Measurements from ENCODE around the gene GREB1. TPM values are rescaled to one million over a fixed set of nuclear protein-coding genes. Genes with fewer than 3 reads are reported as not detected.

The GREB1 gene
- total and polyA plus RNA-seq, 2 of the 13 experiments (the other 11 are each of a cell fraction or from before 2014, with no cell fraction given): 31.3 to 61.2 TPM

- Histone ChIP-seq H3K4me1 (ENCODE audit: insufficient read depth, low read length) (peaks cover 72% of the 10 kb centered on the region), H3K9ac (ENCODE audit: insufficient read depth, low read depth, low read length) (no peak overlapping the region), H2AFZ (ENCODE audit: low read length) (no peak overlapping the region), H3K9me3 (ENCODE audit: low read length) (no peaks in the 10 kb centered on the region), H4K20me1 (ENCODE audit: insufficient read depth, low read length) (no peaks in the 10 kb centered on the region), H3K79me2 (ENCODE audit: insufficient read depth, low read length) (peaks cover 92% of the 10 kb centered on the region), H3K36me3 (replicated peaks in 1 of 2; ENCODE audit: control insufficient read depth in 1 of 2, insufficient read depth in 2 of 2, low read length in 2 of 2) (peaks cover 10 to 20% of the 10 kb centered on the region in 2 experiments; a peak in 4 of 5 replicates), H3K4me2 (ENCODE audit: low read depth, low read length) (no peak overlapping the region), H3K27me3 (ENCODE audit: control insufficient read depth in 1 of 2, insufficient read depth in 2 of 2, low read length in 2 of 2) (no peaks in the 10 kb centered on the region), H3K27ac (ENCODE audit: extremely low read length, insufficient read depth, low read length) (no peak overlapping the region), H3K4me3 (replicated peaks in 1 of 3; ENCODE audit: insufficient read depth in 1 of 3, low read depth in 2 of 3, low read length in 3 of 3) (no peak overlapping the region)
- in situ Hi-C loops (cut with HindIII; ENCODE audit: extremely low pct_ligation_motif_present, low pct_unique_long_range_greater_than_20kb) (no loop called here), intact Hi-C loops (cut with micrococcal nuclease; ENCODE audit: unreplicated experiment) (no loop called here)
- ATAC-seq: no peak
- WGBS (ENCODE audit: low lambda C conversion rate): 95% methylated on average over 3 of the region's 3 CpGs
- TF ChIP-seq NR2F6 (IDR thresholded peaks at IDR 0.05): no peak
- 0 out of 2 replicates have a peak, but pooled peaks have one; percentile 10 for TF ChIP-seq NR2F6 (CRISPR knock-in tag; IDR thresholded peaks at IDR 0.05)
- TF ChIP-seq ETV6 (CRISPR knock-in tag; conservative IDR thresholded peaks at IDR 0.05): no peak
- TF ChIP-seq CBFB (CRISPR knock-in tag; IDR thresholded peaks at IDR 0.05): no peak
- TF ChIP-seq HNRNPUL1 (IDR thresholded peaks at IDR 0.05; ENCODE audit: low read depth, low read length): no peak
- TF ChIP-seq ZNF12 (CRISPR knock-in tag; IDR thresholded peaks at IDR 0.05): peak; percentile 94
- TF ChIP-seq ISX (CRISPR knock-in tag; conservative IDR thresholded peaks at IDR 0.05): no peak
- FAIRE-seq: no peak
- POLR2A ChIA-PET: interaction anchor here (1.1 to 1.5 kb wide), 3 partner anchors 14 to 21 kb away, joined by 4 to 6 read pairs (median 5); no protein-coding TSS in a partner anchor
- CTCF ChIA-PET (ENCODE audit: low intra/inter-chr PET ratio, low total read pairs): no interaction called here
- no peak for DNase-seq (ENCODE audit: low spot score)
- no TSS peak for BruUV-seq (replicated peaks)
Measured at GRCh38 chr2:11520092-11520693, 13.7 kb upstream of the GREB1 start.

GRCh38 chr2:11521775-11522174, 12.1 kb upstream of the GREB1 start:
- FAIRE-seq: no peak

More at GRCh38 chr2:11521775-11522174, 12.1 kb upstream of the GREB1 start:
- peaks cover 56% of the 10 kb centered on the region for H3K4me1 ChIP-seq (ENCODE audit: insufficient read depth, low read length)
- ChIA-PET POLR2A (no interaction called here), CTCF (ENCODE audit: low intra/inter-chr PET ratio, low total read pairs) (no interaction called here)
- H3K27ac ChIP-seq (ENCODE audit: extremely low read length, insufficient read depth, low read length): no peak overlapping the region
- H3K27me3 ChIP-seq (ENCODE audit: control insufficient read depth in 1 of 2, insufficient read depth in 2 of 2, low read length in 2 of 2): no peaks in the 10 kb centered on the region
- H3K9me3 ChIP-seq (ENCODE audit: low read length): no peaks in the 10 kb centered on the region
- no peak overlapping the region for H3K4me3 ChIP-seq (replicated peaks in 1 of 3; ENCODE audit: insufficient read depth in 1 of 3, low read depth in 2 of 3, low read length in 3 of 3)
- in situ Hi-C loops (cut with HindIII; ENCODE audit: extremely low pct_ligation_motif_present, low pct_unique_long_range_greater_than_20kb): no loop called here
- 85% methylated on average over 8 of the region's 8 CpGs for WGBS (ENCODE audit: low lambda C conversion rate)
- H3K36me3 ChIP-seq (replicated peaks in 1 of 2; ENCODE audit: control insufficient read depth in 1 of 2, insufficient read depth in 2 of 2, low read length in 2 of 2): peaks cover 10 to 20% of the 10 kb centered on the region in 2 experiments; a peak in 4 of 5 replicates
- peak; percentile 55; the same call in 1 of the 2 replicates for TF ChIP-seq ZBTB38 (CRISPR knock-in tag; IDR thresholded peaks at IDR 0.05)
- TF ChIP-seq NONO (IDR thresholded peaks at IDR 0.05): no peak
- TF ChIP-seq NONO (CRISPR knock-in tag; conservative IDR thresholded peaks at IDR 0.05): 0 out of 2 replicates have a peak, but pooled peaks have one; percentile 13
- peak; percentile 34 for TF ChIP-seq PRPF4 (IDR thresholded peaks at IDR 0.05; ENCODE audit: low read depth, low read length, poor library complexity, severe bottlenecking)
- no peak for TF ChIP-seq ZNF3 (CRISPR knock-in tag; IDR thresholded peaks at IDR 0.05)
- ATAC-seq: no peak
- no peak overlapping the region for H3K9ac ChIP-seq (ENCODE audit: insufficient read depth, low read depth, low read length)
- peaks cover 87% of the 10 kb centered on the region for H3K79me2 ChIP-seq (ENCODE audit: insufficient read depth, low read length)
- no peak overlapping the region for H2AFZ ChIP-seq (ENCODE audit: low read length)
- DNase-seq (ENCODE audit: low spot score): no peak
- intact Hi-C loops (cut with micrococcal nuclease; ENCODE audit: unreplicated experiment): no loop called here
- no peaks in the 10 kb centered on the region for H4K20me1 ChIP-seq (ENCODE audit: insufficient read depth, low read length)
- BruUV-seq (replicated peaks): no TSS peak
- no peak overlapping the region for H3K4me2 ChIP-seq (ENCODE audit: low read depth, low read length)

Data from HepG2 (cell line).